GM19455 (cell line): ENCODE results near the gene ACADVL.
"Not testable (repeated sequence)": the region's sequence is repeated elsewhere in the genome, so short reads cannot be mapped to it uniquely, and the experiment has no call there.

Experiments used
- ATAC-seq: cut with Tn5 transposase; IDR thresholded peaks from one replicate; pipeline ENCODE4 v1.9.1; 2021; ENCODE audit not compliant: unreplicated experiment

Gene ACADVL

DNA sequence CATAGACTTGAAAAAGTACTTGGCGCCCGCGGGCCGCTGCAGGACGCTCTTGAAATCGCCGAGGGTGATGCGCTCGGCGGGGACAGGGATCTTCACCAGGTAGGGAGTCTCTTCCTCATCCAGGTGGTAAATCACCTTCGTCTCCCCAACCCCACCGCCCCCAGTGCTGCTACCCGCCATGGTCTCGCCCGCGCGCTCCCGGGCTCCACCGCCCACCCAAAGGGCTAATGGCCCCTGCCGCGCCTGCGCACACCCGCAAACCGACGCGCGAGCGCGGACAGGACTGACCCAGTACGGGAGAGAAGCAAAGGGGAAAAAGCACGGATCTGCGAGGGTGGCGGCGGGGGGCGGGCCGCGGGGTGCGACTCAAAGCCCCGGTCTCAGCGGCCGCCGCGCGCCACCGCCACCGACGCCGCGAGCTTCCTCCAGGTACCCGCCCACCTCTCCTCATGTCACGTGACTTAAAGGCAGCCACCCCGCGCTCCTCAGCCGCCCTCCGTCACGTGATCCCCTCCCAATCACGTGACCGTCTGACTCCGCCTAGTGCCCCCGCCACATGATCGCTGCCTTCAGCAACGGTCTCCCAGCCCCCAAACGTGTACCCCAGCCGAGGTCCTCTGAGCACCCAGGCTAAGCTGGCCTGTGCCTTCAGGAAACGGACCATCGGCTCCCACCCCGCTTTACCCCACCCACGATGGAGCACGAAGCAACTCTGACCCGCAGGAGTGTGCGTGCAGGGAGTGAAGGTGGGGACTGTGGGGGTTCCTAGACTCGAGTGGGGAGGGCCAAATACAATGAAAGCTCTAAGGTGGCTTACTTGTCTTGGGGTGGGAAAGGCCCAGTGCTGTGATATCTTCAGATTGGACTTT, 14.6 kb downstream of the ACADVL start, which contains the start of gene DVL2:
DVL2 (minus strand) TSS at position 435 of the 869 bp plus-strand sequence; CDS start at position 180, 255 bp downstream.
- ATAC-seq, result peak; percentile 52

DNA sequence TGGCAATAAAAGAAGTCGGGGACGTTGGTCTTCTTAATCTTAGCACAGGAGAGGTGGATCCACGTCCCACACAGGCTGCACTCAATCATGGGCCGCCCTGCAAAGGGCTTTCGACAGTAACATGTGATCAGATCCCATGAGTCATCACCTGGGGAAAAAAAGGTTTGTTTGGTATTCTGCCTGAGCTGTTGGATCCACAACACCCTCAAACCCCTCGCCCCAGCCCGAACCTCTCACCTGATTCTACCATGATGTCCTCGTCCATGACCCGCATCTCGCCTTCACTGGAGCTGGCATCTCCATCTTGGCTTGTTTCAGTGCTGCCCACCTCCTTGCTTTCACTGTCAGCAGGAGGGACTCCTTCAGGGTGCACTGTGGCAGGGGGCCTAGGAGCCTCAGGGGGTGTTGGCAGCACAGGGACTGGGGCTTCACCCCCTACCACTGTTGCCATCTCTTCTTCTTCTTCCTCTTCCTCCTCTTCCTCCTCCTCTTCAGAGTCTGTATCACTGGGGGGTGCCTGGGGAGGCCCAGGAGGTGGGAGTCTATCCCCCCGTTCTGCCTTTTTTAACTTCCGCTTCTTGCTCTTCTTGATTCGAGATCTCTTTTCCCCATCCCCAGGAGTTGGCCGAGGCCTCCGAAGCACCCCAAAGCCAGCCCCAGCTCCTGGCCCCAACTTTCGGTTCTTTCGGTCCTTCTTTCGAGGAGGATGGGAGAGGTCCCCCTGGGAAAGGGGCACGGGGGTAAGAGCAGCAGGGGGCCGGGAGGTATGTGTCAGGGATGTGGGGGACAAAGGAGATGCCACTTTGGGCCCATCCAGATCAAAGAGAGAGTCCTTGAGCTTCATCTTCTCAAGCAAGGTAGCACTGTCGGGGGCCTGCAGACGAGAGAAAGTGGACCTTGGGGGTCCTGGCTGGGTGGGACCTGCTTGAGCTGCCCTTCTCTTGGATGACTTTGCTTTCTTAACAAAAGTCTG, 16.2 kb downstream of the ACADVL start:
- ATAC-seq, result no peak

DNA sequence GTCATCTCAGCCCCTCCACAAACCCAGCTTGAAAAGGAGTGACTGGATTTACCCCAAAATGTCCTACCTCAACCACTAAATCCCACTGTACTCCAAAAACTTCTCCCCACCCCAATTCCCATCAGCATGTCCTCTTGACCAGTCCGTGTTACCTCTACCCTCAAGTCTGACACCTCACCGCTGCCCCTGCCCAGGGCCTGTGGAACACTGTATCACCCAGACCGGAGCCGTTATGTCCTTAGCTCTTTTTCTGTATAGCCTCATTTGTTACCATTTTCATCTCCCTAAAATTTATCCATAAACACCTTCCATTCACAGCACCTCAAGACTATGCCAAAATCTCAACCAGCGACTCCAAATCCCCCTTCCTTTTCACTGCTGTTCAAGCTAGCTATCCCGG, 17.1 kb downstream of the ACADVL start:
- no peak for ATAC-seq

DNA sequence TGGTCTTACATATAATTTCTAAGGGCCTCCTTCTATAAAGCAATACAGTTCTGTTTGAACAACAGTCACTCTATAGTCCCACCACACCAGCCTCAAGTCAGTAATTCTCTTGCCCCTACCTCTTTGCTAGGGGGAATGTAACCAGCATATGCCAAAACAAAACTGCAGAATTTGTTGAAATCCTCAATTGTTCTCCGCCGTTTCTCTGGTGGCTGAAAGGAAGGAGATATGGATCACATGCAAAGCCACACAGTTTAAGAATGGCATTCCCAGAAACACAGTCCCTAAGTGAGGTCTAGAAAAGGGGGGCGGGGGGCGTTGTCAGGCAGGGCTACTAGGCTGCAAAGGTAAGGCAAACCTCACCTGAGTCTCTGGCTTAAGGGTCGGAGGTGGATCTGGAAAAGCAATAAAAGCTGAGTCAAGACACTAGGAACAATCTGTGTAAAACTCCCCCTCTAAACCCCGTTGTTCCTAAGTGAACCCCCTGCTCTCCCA, 17.6 kb downstream of the ACADVL start:
- ATAC-seq, result no peak

DNA sequence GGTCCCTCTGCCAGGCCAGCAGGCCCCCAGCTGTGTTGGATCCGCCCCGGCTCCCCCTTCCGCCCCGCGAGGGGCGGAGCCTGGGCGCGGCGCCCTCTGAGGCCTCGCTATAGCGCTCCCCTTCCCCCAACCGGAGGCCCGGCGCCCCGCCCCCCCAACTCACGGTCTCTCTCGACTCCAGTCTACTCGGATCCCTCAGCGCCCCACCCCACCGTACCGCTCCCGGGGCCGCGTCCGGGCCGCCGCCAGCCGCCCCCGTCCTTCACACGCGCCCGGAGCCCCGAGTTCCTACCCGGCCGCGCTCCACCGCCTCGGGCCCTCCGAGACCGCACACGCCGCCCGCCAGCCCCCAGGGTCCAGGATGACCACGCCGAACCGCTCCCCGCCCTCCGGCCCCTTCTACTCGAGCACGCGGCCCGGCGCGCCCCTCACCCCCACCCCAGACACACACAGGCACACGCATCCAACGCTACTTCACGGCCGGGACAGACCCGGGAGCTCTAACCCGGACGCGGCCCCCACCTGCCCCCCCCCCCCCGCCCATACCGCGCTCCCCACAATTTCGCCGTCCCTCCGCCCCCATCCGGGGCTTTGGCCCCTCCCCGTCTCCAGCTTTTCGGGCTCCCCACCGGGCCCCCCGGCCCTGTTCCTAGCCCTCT, 18.2 kb downstream of the ACADVL start:
- ATAC-seq, result no peak

DNA sequence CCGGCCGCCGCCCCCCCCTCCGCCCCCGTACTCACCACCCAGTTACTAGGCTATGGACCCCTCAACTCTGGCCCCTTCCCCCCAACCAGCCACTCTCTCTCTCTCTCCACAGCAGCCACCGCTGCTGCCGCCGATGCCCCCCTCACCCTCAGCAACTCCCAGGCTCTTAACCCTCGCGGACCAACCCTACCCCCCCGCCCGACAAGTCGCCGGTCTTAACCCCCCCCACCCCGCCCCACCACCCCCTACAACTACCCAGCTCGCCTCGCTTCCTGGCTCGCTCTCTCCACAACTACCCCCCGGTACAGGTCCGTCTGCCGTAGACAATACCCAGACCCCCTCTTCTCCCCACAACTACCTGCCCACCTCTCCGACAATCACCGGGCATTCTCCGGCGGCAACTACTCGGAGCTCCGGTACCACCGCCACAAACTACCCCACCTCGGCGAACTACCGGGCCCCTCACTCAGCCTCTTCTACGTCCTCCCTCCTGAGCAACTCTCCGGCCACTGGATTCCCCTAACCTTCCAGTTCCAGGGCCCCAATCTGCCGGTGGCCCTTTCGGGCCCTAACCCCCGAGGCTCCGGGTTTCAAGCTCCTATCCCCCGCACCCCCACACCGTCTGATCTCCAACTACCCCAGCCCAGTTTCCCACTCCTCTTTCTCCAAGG, 18.8 kb downstream of the ACADVL start:
- ATAC-seq, result no peak

DNA sequence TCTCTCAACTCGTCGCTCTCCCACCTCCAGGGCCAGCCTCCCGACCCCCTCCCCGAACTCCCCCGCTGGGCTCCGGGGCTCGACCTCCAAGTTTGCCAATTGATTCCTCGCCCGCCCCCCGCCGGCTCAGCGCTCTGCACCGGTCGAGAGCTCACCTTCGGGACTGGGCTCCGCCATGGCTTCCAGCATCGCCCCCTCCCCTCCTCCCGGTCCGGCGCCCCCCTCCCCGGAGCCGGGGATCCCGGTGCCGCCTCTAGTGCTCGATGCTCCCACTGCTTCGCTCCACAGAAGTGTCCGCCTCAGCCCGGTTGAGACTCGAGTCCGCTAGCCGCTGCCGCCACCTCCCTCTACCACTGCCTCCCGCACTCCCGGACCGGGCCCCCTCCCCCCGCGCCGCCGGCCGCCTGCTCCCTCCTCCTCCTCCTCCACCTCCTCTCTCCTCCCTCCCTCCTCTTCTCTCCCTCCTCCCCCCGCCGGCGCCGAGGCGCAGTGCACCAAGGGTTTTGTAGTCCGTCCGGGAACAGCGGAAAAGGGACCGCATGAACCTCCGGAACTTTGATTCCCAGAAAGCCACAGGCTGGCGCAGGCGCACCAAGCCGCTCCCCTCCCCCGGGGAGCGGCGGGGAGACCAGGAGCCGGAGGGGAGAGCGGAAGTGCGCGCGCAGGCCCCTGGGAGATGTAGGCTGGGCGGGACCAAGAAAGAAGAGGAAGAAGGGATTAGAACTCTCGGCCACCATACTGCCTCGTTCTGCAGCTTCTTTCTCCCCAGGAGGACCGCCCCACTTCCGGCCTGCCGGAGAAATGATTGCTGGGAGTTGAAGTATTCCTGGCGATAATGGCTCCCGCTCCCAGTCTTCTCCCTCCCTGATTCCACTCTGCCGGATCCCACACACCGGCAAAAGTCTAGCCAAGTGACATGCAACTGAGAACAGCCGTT, 19.6 kb downstream of the ACADVL start, which contains the start of gene PHF23:
PHF23 (minus strand) TSS at position 367 of the 937 bp plus-strand sequence; CDS start at position 189, 178 bp downstream.
- ATAC-seq, result peak; percentile 42

DNA sequence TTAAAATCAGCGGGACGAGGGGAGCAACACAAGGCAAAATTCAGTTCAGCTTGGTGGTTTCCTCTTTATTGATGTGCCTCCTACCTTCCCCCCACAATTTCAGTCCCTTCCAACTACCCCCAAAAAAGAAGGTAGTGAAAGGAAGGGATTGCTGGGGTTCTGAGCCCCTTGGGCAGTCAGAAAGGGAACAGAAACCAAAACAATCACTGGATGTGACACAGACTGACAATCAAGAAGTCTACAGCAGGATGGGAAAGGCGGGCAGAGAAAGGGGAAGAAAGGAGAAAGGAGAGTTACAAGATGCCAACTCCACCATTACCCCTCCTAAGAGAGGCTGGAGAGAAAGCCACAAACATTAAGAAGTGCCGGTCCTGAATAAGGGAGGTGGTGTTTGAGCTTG, 20.6 kb downstream of the ACADVL start:
- no peak for ATAC-seq

DNA sequence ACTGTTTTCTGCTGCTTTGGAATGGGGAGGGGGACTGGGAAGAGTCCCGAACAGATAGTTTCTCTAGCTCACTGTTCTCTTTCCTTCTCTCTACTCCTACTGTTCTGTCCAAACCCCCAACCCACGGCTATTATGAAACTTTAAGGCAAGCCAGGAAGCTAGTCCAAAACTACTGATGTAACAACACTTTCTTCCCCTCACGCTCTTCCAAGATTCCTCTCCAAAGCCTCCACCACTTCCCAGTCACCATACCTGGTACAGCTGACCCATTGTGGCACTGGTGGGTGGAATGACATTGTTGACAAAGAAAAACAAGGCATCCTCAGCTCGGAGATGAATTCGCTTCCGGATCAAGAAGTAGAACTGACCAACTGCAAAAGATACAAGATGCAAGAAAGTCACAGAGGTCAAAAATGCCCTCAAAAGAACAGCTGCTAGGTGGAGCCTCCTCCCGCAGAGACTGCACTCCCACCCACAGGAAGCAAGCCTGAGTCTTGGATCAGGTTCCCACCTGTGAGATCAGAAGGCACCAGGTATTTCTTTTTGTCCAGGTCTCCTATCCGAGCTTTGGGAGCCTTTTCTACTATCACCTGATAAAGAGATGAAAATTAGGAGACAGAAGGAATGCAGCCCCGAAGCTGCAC, 21.5 kb downstream of the ACADVL start:
- no peak for ATAC-seq

DNA sequence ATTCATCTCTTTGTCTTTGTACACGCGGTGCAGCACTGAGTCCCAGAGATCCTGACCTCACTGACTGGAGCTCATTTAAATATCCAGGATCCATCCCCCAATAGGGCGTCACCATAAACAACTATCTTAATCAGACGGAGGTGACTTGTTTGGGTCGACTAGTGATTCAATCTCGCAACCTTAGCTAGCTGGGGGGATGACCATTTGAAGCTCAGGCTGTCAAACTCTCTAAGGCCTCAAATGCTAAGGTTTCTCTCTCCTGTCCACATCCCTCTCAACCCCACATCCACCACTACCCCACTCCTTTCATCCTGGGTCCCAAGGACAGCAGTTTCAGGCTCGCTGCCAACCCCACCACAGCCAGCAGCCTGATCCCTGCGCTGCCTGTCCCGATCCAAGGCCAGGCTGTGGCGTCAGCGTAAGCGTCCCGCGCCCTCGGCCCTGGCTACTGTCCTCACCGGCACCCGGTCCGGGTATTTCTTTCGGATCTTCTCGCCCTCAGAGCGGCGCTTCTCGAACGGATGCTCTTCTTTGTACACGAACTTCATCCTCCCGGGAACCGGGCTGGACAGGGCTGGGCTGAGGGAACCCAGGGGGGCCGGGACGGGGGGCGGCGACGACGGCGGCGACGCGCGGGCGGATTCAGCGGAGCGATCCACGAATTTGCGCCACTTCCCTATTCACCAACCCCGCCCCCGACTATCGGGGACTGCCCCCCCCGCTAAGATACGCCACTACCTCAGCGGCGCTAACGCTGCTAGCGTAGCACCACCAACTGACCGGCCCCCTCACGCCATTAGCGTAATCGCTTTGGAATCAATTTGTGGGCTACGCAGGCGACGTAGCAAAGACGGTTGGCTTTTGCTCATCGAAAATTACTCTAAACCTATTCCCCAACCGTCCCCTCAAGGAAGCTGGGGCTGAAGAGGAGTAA, 22.3 kb downstream of the ACADVL start, which contains the start of gene GABARAP:
GABARAP (minus strand) TSS at position 667 of the 934 bp plus-strand sequence; CDS start at position 548, 119 bp downstream.
- peak; percentile 28 for ATAC-seq

DNA sequence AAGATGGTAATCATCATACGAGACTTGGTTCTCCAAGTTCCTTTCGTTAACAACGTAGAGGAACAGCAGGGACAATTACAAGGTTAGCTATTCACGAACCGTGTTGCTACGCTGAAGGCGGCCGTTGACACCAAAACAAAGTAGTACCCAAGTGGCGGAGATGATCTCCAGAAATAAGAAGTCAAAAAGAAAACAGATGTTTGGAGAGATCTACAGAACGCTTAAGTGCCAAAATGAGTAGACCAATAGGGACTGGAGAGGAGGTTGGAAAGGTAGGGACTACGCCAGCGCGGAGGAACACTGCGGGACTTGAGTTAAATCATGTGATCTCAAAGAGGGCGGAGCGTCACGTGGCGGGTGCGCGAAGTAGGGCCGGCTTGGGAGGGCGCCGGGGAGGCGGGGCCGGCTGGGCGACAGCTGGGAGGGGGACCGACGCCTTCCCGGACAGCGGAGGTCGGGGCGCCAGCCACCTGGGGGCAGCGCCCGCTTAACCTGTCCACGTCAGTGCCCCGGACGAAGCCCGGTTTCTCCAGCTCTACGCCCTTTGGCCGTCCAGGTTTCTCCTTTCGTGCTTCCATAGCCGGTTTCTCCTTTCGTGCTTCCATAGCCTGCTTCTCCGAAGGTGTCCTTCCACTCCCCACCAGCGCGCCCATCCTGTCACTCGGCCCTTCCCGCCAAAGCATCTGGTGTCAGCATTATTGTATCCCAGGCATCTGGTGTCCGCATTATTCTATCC, 23.1 kb downstream of the ACADVL start:
- ATAC-seq, result peak; percentile 41

DNA sequence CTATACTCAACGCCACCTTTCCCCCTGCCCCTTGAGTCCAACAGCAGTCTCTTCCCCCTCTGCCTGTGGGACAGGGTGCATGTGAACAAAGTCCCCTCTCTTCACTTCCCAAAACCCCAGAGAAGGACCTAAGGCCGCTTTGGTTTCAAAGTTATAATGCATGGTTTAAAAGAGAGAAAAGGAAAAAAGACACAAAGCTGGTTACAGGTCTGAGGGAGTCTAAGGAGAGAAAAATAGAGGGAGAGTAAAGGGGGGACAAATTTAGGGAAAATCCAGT, 23.7 kb downstream of the ACADVL start:
- no peak for ATAC-seq

DNA sequence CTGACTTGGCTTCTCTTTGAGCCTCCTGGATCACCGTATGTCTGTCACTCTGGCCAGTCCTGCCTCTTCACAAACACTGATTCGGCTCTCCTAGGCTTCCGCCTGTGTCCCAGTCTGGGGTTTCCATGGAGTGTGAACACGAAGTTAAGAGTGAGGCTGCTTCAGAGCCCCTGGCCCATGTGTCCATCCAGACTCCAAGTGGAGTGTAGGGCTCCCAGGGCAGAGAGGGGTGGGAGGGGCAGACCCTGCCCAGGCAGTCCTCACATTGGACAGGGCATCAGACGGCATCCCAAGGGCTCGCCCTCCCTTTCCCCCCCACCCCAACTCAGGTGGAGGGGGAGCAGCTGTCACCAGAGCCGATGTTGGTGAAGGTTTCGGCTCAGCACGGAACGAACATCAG, 24.1 kb downstream of the ACADVL start:
- ATAC-seq, result not testable (repeated sequence)

DNA sequence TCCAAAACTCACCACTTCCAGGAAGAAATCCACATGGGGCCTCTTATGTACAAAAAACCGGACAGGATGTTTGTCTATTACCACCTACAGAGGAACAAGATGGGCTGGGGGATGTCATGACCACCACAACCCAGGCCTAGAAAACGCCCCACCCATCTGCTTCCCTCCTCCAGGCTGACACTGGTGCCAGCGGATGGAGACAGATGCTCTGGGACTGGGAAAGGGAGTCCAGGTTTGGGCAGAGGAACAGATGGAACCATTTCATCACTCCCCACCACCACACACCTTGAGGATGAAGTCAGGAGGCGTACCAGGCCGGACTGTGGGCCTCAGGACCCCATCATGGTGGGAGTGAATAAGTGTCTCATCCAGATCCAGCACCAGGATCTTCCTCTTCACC, 27.0 kb downstream of the ACADVL start:
- no peak for ATAC-seq

DNA sequence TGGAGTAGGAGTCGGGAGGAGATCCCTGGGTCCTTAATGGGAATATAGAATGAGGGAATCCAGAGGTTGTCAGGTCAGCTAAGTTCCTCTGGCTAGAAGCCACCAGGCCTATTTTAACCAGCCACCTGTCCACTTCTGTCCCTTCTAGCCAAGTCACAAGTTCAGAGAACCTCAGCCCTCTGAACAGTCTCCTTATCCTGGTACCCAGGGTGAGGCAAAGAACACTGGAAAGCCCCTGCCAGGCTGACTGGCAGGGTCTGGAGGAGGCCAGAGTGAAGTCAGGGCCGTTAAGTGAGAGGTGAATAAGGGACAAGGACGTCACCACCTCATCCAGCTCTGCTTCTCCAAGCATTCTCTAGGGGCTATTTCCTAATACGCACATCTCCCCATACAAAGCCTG, 29.1 kb downstream of the ACADVL start:
- no peak for ATAC-seq

DNA sequence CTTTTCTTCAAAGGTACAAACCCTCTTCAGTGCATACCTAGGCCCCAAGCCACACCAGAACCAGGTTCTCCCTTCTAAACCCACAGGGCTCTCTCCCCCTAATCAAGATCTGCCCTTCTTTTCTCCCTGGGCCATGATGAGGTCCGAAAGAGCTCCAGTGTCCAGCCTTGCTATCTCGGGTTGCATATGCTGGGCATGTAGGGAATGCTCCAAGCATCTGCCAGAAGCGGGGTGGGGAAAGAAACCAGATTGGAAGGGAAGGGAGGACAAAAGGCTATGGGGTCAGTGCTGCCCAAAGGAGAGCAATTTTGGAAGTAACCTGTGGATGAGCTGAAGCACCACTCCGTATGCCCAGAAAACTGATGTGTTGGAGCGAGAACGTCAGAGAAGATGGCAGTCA, 29.5 kb downstream of the ACADVL start:
- no peak for ATAC-seq

DNA sequence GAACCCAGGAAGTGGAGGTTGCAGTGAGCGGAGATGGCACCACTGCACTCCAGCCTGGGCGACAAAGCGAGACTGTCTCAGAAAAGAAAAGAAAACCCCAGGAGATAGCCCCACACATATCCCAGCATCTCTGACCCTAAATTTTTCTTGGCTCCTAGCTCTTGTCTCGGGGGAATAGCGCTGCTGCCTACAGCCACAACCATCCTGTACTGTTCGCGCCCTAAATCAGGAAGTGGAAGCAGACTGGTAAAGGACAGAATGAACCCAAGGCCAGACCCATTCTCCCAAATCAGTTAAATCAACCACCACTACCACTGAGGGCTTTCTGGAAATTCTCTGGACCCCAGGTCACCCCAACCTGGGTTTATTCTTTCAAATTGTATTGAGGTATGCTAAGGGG, 30.1 kb downstream of the ACADVL start:
- ATAC-seq, result no peak
